Retinal pigment epithelial cell (primary cell): Measurements from ENCODE around the gene RTP3.
"Not testable (repeated sequence)": the region's sequence is repeated elsewhere in the genome, so short reads cannot be mapped to it uniquely, and the experiment has no call there.

Source experiments
- DNase-seq: peaks from one replicate; pipeline ENCODE4 v3.0.0-alpha.2; 2010; ENCODE audit warnings: low read depth
- H3K4me3 ChIP-seq: 2 replicates; pipeline ENCODE4 v1.5.1; 2011; ENCODE audit warnings: mild to moderate bottlenecking, low read length, control low read depth, moderate library complexity
- CTCF ChIP-seq: conservative IDR thresholded peaks from 2 replicates; pipeline ENCODE4 v1.5.1; 2011; ENCODE audit warnings: low read depth, low read length, control low read depth, inconsistent platforms

Gene RTP3

GRCh38 chr3:46527239-46527638 lies 29.5 kb downstream of the RTP3 start:
- no peak for DNase-seq
- TF ChIP-seq CTCF, result no peak
- no peak overlapping the region for H3K4me3 ChIP-seq

- no peak for TF ChIP-seq CTCF
Measured at GRCh38 chr3:46533091-46533490, 35.3 kb downstream of the RTP3 start.

GRCh38 chr3:46535746-46536145 lies 38.0 kb downstream of the RTP3 start:
- TF ChIP-seq CTCF, result no peak
- DNase-seq, result no peak
- H3K4me3 ChIP-seq, result no peak overlapping the region

More at GRCh38 chr3:46533091-46533490, 35.3 kb downstream of the RTP3 start:
- H3K4me3 ChIP-seq, result no peak overlapping the region
- DNase-seq, result no peak

- no peak overlapping the region for H3K4me3 ChIP-seq
- DNase-seq, result no peak
- TF ChIP-seq CTCF, result no peak
Measured at GRCh38 chr3:46536758-46537157, 39.0 kb downstream of the RTP3 start.

GRCh38 chr3:46537316-46537715 lies 39.5 kb downstream of the RTP3 start:
- H3K4me3 ChIP-seq, result no peak overlapping the region
- TF ChIP-seq CTCF, result no peak
- DNase-seq, result no peak

- TF ChIP-seq CTCF, result no peak
- no peak overlapping the region for H3K4me3 ChIP-seq
- DNase-seq, result no peak
Measured at GRCh38 chr3:46537779-46538178, 40.0 kb downstream of the RTP3 start.

- H3K4me3 ChIP-seq, DNase-seq: not testable (repeated sequence)
Measured at GRCh38 chr3:46538425-46538802, 40.6 kb downstream of the RTP3 start.
